HL-60 (cell line): ENCODE measurements around the gene ZNF862.

Source experiments
- GABPA ChIP-seq: IDR thresholded peaks from 2 replicates; pipeline ENCODE4 v1.6.1; 2012; ENCODE audit warnings: low read depth
- POLR2AphosphoS5 ChIP-seq: IDR thresholded peaks from 2 replicates; pipeline ENCODE4 v1.6.1; 2012; ENCODE audit warnings: low read depth
- SPI1 ChIP-seq: IDR thresholded peaks from 2 replicates; pipeline ENCODE4 v1.6.1; 2012; ENCODE audit warnings: low read depth, mild to moderate bottlenecking, borderline replicate concordance
- TF ChIP-seq, protein P1 (sequence below): IDR thresholded peaks from one replicate; pipeline ENCODE4 v1.5.1; 2011; ENCODE audit warnings: low read length, control low read depth, inconsistent platforms; ENCODE audit not compliant: insufficient read depth
- TF ChIP-seq, protein P2 (sequence below): IDR thresholded peaks from 2 replicates; pipeline ENCODE4 v1.6.1; 2012; ENCODE audit warnings: low read depth; ENCODE audit not compliant: insufficient replicate concordance

DNA sequence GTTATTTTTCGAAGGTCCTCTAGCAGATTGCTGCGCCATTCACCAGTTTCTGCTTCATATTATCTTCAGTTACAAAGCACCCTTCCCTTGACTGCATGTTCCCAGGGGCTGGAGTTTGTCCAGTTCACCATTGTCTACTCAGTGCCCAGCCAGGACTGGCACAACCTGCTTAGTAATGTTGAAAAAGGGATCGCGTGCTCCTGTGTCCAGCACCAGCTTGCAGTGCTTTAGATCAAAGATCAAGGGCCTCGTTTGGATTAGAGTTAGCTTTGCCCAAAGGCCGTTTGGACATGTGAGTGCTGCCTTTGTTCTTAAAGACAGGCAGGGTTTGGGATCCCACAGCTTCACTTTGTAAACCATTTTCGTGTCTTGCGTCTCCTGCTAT, 36.5 kb downstream of the ZNF862 start:
- TF ChIP-seq, protein P1, sequence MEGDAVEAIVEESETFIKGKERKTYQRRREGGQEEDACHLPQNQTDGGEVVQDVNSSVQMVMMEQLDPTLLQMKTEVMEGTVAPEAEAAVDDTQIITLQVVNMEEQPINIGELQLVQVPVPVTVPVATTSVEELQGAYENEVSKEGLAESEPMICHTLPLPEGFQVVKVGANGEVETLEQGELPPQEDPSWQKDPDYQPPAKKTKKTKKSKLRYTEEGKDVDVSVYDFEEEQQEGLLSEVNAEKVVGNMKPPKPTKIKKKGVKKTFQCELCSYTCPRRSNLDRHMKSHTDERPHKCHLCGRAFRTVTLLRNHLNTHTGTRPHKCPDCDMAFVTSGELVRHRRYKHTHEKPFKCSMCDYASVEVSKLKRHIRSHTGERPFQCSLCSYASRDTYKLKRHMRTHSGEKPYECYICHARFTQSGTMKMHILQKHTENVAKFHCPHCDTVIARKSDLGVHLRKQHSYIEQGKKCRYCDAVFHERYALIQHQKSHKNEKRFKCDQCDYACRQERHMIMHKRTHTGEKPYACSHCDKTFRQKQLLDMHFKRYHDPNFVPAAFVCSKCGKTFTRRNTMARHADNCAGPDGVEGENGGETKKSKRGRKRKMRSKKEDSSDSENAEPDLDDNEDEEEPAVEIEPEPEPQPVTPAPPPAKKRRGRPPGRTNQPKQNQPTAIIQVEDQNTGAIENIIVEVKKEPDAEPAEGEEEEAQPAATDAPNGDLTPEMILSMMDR, result no peak
- TF ChIP-seq POLR2AphosphoS5, result no peak
- TF ChIP-seq, protein P2, sequence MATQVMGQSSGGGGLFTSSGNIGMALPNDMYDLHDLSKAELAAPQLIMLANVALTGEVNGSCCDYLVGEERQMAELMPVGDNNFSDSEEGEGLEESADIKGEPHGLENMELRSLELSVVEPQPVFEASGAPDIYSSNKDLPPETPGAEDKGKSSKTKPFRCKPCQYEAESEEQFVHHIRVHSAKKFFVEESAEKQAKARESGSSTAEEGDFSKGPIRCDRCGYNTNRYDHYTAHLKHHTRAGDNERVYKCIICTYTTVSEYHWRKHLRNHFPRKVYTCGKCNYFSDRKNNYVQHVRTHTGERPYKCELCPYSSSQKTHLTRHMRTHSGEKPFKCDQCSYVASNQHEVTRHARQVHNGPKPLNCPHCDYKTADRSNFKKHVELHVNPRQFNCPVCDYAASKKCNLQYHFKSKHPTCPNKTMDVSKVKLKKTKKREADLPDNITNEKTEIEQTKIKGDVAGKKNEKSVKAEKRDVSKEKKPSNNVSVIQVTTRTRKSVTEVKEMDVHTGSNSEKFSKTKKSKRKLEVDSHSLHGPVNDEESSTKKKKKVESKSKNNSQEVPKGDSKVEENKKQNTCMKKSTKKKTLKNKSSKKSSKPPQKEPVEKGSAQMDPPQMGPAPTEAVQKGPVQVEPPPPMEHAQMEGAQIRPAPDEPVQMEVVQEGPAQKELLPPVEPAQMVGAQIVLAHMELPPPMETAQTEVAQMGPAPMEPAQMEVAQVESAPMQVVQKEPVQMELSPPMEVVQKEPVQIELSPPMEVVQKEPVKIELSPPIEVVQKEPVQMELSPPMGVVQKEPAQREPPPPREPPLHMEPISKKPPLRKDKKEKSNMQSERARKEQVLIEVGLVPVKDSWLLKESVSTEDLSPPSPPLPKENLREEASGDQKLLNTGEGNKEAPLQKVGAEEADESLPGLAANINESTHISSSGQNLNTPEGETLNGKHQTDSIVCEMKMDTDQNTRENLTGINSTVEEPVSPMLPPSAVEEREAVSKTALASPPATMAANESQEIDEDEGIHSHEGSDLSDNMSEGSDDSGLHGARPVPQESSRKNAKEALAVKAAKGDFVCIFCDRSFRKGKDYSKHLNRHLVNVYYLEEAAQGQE, result no peak
- no peak for TF ChIP-seq GABPA
- no peak for TF ChIP-seq SPI1
